Tibial nerve (tissue), 4 donors: ENCODE measurements around the gene BRSK2. TPM values are rescaled to one million over a fixed set of nuclear protein-coding genes. Genes with fewer than 3 reads are reported as not detected.
A peak's percentile ranks its signal among the peaks of the same experiment; 100 is the strongest.

Experiments used
- DNase-seq, 2 donors: peaks; one replicate each; pipeline ENCODE4 v3.0.0-alpha.2; 2019; ENCODE audit warnings: low spot score in 2 of 2
- H3K27ac ChIP-seq, 4 donors: fragments of 200-600 bp; sonication (generic) in 3 of 4; one replicate each; pipeline ENCODE4 v1.5.1; 2017 to 2019; ENCODE audit warnings: mild to moderate bottlenecking in 1 of 4
- H3K27me3 ChIP-seq, 2 donors: fragments of 200-600 bp; sonication (generic) in 1 of 2; one replicate each; pipeline versions ENCODE4 v1.5.1 to v1.6.0; 2017 to 2019
- H3K36me3 ChIP-seq, 3 donors: fragments of 200-600 bp; sonication (generic); one replicate each; pipeline ENCODE4 v1.5.1; 2018 to 2019
- H3K4me1 ChIP-seq, 4 donors: fragments of 200-600 bp; sonication (generic) in 3 of 4; one replicate each; pipeline ENCODE4 v1.5.1; 2017 to 2019
- H3K4me3 ChIP-seq, 4 donors: fragments of 200-600 bp; sonication (generic) in 3 of 4; one replicate each; pipeline ENCODE4 v1.5.1; 2017 to 2019; ENCODE audit warnings: mild to moderate bottlenecking in 1 of 4, moderate library complexity in 1 of 4
- H3K9me3 ChIP-seq, 4 donors: fragments of 200-600 bp; sonication (generic) in 3 of 4; one replicate each; pipeline ENCODE4 v1.5.1; 2017 to 2019
- CTCF ChIP-seq, 5 experiments: fragments of 200-600 bp in 3 of 5; fragments of 450-650 bp in 2 of 5; sonication (generic) in 3 of 5; IDR thresholded peaks; one replicate each; pipeline ENCODE4 v1.5.1; 2016 to 2019; ENCODE audit warnings: antibody characterized with exemption in 5 of 5, mild to moderate bottlenecking in 3 of 5, moderate library complexity in 2 of 5
- EP300 ChIP-seq, 2 donors: sonication (generic); formaldehyde crosslinking; IDR thresholded peaks; one replicate each; pipeline ENCODE4 v1.6.1; 2017; ENCODE audit warnings: antibody characterized with exemption in 2 of 2, mild to moderate bottlenecking in 1 of 2
- POLR2A ChIP-seq, 2 donors: fragments of 450-650 bp; IDR thresholded peaks; one replicate each; pipeline ENCODE4 v1.6.1; 2017; ENCODE audit warnings: antibody characterized with exemption in 2 of 2, mild to moderate bottlenecking in 2 of 2, moderate library complexity in 2 of 2
- whole genome bisulfite sequencing, 2 donors: methylation state at CpG; one replicate each; pipeline ENCODE4 v1.1.5; 2018; 5-methylcytosine and 5-hydroxymethylcytosine counted together
- total RNA-seq, 4 donors: library from RNA; depleted of rRNA; stranded (reverse); fragments of >200 nt; gene quantifications; one replicate each; pipeline ENCODE4 v1.1.0, GENCODE V29; 2016

The BRSK2 gene
- total RNA-seq, 4 donors from 2014 or later, result 2.4 to 7.8 (median 4.6) TPM

DNA sequence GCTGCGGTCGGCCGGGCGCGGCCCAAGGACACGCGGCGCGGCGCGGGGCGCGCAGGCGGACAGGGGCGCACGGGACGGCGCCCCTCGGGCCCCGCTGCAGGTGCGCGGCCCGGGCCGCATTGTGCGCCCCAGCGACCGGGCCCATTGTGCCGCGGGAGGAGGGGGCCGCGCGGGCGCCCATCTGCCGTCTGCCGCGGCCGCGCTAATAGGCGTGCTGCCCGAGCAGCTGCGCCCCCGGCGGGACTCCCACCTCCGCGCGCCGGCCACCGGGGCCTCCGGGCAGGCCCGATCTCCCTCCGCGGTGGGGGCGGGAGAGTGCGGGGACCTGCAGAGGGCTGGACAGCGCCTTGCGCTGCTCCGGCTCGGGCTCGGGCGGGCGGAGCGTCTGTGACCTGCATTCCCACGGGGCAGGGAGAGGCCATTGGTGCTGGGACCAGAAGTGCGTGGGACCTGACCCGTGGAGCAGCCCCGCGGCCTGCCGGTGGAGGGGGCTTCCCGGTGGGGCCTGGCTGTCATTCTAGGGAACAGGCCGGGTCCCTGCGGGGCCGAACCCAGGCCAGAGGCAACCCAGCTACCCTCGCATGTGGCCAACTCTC lies 933 bp downstream of the BRSK2 start:
- peak overlapping the region; percentile 19 to 86 (median 54) for H3K27ac ChIP-seq
- H3K4me3 ChIP-seq, result peak overlapping the region; percentile 8 to 61 (median 22)
- peaks cover 0 to 38% of the 10 kb centered on the region in 2 donors for H3K27me3 ChIP-seq

DNA sequence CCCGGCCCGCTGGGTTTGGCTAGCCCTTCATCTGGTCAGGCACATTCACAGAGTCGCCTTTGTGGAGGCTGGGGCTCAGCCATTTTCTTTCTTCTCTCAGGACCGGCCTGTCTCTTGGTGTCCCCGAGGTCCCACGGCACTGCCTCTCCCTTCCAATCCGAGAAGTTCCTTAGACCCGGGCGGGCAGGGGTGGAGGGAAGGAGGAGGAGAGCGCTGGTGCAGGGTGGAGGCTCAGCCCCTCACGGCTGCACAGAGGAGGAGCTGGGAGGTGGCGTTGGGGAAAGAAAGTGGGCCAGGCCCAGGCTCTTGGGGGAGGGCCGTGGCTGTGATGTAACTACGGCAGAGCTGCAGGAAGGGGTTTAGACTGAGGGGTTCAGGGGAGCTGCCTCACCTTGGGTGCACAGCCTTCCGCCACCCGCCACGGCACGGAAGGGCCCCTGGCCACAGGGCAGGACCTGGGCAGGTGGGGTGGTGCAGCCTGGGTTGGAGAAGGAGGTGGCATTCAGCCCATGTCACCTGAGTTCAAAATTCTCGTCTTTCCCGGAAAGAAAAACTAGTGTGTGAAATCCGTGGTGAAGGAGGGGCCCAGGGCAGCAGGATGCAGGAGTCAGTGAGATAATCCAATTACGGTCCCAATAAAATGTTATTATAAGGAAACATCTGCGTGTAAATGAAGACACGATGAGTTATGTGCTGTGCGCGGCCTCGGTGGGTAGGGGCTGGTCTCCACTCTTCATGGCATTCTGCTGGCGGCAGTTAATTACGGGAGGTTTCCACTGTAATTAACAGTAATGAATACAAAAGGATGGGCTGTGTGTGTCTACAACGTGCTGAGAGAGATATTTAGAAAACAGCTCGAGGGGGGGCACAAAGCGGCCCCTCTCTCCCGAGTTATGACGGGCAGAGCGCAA lies 1.7 kb downstream of the BRSK2 start:
- peaks cover 0 to 40% of the 10 kb centered on the region in 2 donors for H3K27me3 ChIP-seq
- peaks cover 0 to 28% (median 12%) of the 10 kb centered on the region in 4 donors for H3K4me1 ChIP-seq
- no peaks in the 10 kb centered on the region for H3K9me3 ChIP-seq
- H3K27ac ChIP-seq, result peak overlapping the region; percentile 19 to 86 (median 54)
- TF ChIP-seq POLR2A (IDR thresholded peaks at IDR 0.05) (no peak), CTCF (IDR thresholded peaks at IDR 0.05) (no peak), EP300 (IDR thresholded peaks at IDR 0.05) (no peak)
- 36 to 37% methylated on average over 35 of the region's 35 CpGs for WGBS, 2 donors
- H3K4me3 ChIP-seq, result peak overlapping the region; percentile 8 to 61 (median 22)
- H3K36me3 ChIP-seq, result no peaks in the 10 kb centered on the region
- no peak for DNase-seq

More for the DNA sequence above, 933 bp downstream of the BRSK2 start:
- no peak for DNase-seq
- Histone ChIP-seq H3K9me3 (no peaks in the 10 kb centered on the region), H3K36me3 (no peaks in the 10 kb centered on the region), H3K4me1 (peaks cover 0 to 24% (median 11%) of the 10 kb centered on the region in 4 donors)
- WGBS, 2 donors, result 3 to 5% methylated on average over 11 to 12 of the region's 73 CpGs
- TF ChIP-seq EP300 (IDR thresholded peaks at IDR 0.05) (no peak), POLR2A (IDR thresholded peaks at IDR 0.05) (no peak), CTCF (IDR thresholded peaks at IDR 0.05) (no peak)

- Histone ChIP-seq H3K36me3 (no peaks in the 10 kb centered on the region), H3K9me3 (no peaks in the 10 kb centered on the region), H3K4me1 (peaks cover 0 to 34% (median 17%) of the 10 kb centered on the region in 4 donors), H3K27ac (peak overlapping the region in 2 of 4 donors; percentile 75 to 86), H3K4me3 (no peak overlapping the region), H3K27me3 (peaks cover 0 to 40% of the 10 kb centered on the region in 2 donors)
- TF ChIP-seq POLR2A (IDR thresholded peaks at IDR 0.05), result no peak
- TF ChIP-seq CTCF (IDR thresholded peaks at IDR 0.05), result no peak
- no peak for TF ChIP-seq EP300 (IDR thresholded peaks at IDR 0.05)
- DNase-seq, result no peak
- WGBS, 2 donors, result 47 to 68% methylated on average over 2 to 8 of the region's 12 CpGs
Measured at GRCh38 chr11:1392111-1392510, 2.4 kb downstream of the BRSK2 start.

DNA sequence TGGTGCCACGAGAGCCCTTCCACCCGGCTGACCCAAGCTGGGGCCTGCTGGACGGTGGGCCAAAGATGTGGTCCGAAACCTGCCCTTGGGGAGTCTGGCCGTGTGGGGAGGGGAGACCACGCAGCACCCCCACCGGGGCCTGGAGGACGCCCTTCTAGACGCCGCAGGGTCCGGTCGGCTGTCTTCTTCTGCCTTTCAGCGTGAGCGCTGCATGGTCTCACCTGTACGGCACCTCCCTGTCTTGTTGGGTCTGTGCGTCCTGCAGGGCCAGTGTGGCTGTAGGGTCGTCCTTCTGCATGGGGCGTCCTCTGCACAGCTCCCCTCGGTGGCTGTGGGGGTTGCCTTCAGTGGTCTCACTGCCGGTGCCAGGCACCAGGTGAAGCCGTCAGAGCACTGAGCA lies 2.8 kb downstream of the BRSK2 start:
- Histone ChIP-seq H3K4me1 (peaks cover 0 to 38% (median 17%) of the 10 kb centered on the region in 4 donors), H3K4me3 (no peak overlapping the region), H3K27me3 (peaks cover 0 to 40% of the 10 kb centered on the region in 2 donors), H3K9me3 (no peaks in the 10 kb centered on the region), H3K27ac (peak overlapping the region in 2 of 4 donors; percentile 10 to 86), H3K36me3 (no peaks in the 10 kb centered on the region)
- no peak for TF ChIP-seq POLR2A (IDR thresholded peaks at IDR 0.05)
- TF ChIP-seq CTCF (IDR thresholded peaks at IDR 0.05), result no peak
- TF ChIP-seq EP300 (IDR thresholded peaks at IDR 0.05), result no peak
- WGBS, 2 donors, result 91 to 94% methylated on average over 16 to 18 of the region's 21 CpGs
- no peak for DNase-seq
